Activated T-cell treated with anti-CD3 and anti-CD28 coated beads for 4 hours (primary cell): ENCODE results near the gene UNC13A.
"Not testable (repeated sequence)": the region's sequence is repeated elsewhere in the genome, so short reads cannot be mapped to it uniquely, and the experiment has no call there.

Experiments used
- DNase-seq: peaks from one replicate; pipeline ENCODE4 v3.0.0-alpha.2; 2020

Gene UNC13A

GRCh38 chr19:17599780-17600179 lies 88.4 kb downstream of the UNC13A start:
- no peak for DNase-seq

DNA sequence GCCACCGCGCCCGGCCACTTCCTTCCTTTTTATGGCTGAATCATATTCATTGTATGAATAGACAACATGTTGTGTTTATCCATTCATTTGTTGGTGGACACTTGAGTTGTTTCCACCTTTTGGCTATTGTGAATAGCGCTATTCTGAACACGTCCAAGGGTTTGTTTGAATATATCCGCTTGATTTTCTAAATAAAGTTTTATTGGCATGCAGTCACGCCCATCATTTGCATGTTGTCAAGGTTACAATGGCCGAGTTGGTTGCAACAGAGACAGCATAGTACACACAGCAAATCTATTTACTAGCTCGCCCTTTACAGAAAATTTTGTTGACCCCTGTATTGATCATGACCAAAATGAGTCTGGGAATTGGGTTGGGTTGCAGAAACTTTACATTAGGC lies 89.2 kb downstream of the UNC13A start:
- DNase-seq, result no peak

- DNase-seq, result not testable (repeated sequence)
Observed at GRCh38 chr19:17598063-17598462, 90.1 kb downstream of the UNC13A start.

GRCh38 chr19:17594296-17594695 lies 93.9 kb downstream of the UNC13A start:
- not testable (repeated sequence) for DNase-seq

GRCh38 chr19:17590866-17591265 lies 97.3 kb downstream of the UNC13A start:
- no peak for DNase-seq

- DNase-seq, result not testable (repeated sequence)
Observed at GRCh38 chr19:17585395-17585794, 102.8 kb downstream of the UNC13A start.

DNA sequence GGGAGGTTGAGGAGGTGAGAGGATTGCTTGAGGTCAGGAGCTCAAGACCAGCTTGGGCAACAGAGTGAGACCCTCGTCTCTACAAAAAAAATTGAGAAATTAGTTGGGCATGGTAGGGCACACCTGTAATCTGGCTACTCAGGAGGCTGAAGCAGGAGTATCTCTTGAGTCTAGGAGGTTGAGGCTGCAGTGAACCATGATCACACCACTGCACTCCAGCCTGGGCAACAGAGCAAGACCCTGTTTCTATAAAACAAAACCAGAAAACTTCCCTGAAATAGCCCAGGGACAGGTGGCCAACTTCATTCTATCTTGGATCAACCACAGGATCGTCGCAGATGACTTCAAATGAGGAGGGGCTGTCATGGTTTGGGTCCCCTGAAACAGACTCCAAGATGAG lies 104.0 kb downstream of the UNC13A start:
- no peak for DNase-seq

DNA sequence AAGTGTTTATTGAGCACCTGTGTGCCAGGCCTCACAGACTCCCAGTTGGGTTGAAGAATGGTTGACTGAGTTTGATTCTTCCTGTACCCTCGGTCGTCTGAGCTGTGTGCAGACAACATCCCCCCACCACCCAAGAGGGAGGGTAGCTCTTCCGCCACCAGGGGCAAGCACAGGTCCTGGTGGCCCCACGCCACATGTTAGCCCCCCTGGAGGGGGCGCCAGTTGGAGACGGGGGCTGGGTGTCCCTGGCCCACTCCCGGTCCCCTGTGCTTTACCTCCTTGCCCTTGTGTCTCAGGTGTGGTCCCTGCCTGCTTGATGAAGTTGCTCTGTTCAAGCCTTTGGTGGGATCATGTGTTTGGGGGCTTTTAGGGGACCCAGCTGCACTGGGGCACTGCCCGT lies 105.5 kb downstream of the UNC13A start:
- DNase-seq, result no peak

- no peak for DNase-seq
Observed at GRCh38 chr19:17581211-17581874, 106.8 kb downstream of the UNC13A start.

DNA sequence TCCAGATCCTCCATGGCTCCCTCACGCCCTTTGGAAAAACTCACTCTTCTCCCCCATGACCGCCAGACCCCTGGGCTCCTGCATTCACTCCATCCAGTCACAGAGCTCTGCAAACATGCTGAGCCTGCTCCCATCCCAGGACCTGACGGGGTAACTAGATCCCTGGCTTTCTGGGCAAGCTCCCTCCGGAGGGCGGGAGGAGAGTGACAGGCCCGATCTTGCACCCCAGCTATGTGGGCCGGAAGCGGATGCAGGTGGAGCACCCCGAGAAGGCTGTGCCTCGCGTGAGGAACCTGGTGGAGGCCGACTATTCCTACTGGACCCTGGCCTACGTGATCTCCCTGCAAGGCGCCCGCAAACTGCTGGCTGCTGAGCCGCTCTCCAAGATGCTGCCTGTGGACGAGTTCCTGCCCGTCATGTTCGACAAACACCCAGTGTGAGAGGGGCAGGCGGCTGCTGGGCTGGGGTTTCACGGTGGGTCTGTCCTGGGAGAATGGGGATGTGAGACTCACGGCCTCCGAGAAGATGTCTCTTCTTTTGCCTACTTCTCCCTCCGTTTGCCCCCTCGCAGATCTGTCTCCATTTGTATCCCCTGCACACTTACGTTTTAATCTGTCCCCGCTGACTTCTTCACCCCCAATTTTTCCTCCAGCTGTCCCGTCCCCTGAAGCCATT lies 107.5 kb downstream of the UNC13A start:
- no peak for DNase-seq

DNA sequence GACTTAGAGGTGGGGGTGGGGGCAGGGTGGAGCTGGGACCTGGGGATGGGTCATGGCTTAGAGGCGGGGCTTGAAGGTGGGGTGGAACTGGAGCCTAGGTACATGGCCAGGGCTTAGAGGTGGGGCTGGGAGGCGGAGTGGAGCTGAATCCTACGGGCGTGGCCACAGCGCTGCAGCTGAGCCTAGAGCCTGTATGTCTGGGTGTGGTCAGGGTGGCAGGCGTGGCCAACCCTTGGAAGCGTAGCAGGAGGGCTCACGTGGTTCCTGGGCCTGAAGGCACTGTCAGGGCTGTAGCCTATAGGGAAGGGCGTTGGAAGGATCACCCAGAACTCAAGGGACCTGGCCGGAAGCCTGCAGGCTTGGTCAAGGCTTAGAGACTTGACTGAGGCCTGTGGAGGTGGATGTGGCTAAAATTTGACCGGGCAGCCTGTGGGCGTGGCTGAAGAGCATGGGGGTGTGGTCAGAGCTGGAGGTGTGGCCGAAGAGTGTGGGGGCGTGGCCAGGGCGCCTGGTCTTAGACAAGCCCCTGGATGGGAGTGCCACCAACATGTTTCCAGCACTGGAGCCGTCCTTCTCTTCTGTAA lies 108.4 kb downstream of the UNC13A start:
- DNase-seq, result no peak

GRCh38 chr19:17577457-17578097 lies 110.6 kb downstream of the UNC13A start:
- DNase-seq, result no peak

DNA sequence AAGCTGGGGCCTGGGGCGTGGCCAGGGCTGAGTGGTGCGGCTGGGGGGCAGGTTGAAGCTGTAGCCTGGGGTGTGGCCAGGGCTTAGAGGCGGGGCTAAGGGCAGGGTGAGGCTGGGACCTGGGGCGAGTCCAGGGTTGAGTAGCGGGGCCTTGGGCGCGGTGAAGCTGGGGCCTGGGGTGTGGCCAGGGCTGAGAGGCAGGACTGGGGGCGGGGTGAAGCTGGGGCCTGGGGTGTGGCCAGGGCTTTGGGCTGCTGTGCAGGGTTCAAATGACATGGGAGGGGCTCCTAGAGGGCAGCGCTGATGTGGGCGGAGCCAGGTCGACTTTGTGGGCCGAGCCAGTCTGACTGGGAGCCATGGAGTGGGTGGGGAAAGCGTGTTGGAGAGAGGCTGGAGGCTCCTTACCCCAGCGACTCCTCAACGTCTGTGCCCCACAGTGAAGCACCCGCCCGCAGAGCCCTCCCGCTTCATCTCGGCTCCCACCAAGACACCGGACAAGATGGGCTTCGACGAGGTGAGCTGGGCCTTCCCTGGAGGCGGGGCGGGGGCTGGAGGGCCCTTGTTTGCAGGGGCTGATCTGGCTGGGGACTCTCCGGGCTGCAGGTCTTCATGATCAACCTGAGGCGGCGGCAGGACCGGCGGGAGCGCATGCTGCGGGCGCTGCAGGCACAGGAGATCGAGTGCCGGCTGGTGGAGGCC lies 111.2 kb downstream of the UNC13A start:
- no peak for DNase-seq

DNA sequence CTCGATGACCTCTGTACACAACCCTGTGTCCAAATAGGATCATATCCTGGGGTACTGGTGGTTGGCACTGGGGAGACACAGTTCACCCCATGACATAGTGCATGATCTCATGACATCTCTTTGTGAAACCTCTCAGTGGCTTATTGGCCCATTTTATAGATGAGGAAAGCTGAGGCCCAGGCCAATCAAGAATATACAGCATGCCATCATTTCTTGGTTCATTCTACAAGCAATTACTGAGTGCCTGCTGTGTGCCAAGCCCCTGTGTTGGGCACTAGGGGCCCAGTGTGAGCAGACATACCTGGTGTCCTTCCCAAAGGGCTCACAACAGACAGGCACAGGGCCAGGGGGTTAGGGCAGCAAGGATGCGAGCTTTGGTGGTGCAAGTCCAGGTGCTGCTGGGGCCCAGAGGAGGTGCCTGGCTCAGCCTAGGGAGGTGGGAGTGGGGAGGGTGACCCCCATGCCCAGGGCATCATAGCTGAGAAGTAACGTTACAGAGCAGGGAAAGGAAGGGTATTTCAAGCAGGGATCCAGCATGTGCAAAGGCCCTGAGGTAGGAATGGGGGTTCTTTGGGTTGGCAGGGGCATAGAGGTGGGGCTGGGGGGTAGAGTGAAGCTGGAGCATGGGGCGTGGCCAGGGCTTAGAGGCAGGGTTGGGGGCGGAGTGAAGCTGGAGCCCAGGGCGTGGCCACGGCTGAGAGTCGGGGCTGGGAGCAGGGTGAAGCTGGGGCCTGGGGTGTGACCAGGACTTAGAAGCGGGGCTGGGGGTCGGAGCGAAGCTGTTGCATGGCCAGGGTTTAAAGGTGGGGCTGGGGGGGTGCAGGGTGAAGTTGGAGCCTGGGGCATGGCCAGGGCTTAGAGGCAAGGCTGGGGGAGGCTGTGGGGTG lies 112.0 kb downstream of the UNC13A start:
- DNase-seq, result no peak

DNA sequence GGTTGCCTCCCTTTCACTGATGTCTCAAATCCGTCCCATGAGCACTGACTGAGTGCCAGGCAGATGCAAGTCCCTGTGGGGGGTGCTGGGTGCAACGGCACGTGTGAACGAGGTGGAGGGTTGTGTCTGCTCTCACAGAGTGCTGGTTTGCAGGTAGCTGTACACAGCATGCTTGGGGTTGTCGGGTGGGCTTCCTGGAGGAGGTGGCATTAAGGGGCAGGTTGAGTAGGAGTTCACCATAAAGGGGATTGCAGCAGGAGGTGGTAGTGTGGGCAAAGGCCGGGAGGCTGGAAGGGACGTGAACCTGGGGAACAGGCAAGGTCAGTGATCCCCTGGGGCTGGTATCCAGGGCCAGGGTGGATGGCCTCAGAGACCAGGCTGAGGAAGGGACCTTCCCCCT lies 115.5 kb downstream of the UNC13A start:
- no peak for DNase-seq

DNA sequence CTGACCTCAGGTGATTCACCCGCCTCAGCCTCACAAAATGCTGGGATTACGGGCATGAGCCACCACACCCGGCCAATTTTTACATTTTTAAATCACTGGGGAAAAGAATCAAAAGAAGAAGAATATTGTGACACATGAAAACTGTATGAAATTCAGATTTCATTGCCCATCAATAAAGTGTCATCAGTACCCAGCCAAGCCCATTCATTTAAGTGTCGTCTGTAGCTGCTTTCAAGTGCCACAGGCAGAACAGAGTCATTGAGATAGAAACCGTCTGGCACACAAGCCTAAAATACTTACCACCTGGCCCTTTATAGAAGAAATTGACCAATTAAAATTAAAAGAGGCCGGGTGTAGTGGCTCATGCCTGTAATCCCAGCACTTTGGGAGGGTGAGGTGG lies 117.4 kb downstream of the UNC13A start:
- DNase-seq, result no peak

DNA sequence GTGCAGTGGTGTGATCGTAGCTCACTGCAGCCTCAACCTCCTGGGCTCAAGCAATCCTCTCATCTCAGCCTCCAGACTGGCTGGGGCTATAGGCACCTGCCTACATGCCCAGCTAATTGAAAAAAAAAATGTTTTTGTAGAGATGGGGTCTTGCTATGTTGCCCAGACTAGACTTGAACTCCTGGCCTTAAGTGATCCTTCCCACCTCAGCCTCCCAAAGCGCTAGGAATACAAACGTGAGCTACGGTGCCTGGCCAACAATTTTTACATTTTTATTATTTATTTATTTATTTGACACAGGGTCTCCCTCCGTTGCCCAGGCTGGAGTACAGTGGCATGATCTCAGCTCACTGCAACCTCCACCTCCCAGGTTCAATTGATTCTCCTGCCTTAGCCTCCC lies 117.9 kb downstream of the UNC13A start:
- not testable (repeated sequence) for DNase-seq

DNA sequence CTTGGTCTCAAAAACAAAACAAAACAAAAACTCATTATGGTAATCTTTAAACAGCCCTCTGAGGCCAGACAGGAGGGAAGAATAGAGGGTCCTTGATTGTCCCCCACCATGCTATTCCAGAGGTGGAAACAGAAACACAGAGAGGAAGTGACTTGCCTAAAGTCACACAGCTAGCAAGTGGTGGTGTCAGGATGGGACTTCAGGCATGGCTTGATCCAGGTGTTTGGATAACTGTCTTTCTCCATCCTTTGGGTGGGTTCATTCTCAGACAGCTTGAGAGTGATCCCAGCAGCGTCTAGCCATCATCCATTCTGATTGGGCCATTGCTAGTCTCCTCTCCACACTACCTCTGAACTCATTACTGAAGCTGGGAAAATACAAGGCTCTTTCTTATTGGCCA lies 120.2 kb downstream of the UNC13A start:
- no peak for DNase-seq

DNA sequence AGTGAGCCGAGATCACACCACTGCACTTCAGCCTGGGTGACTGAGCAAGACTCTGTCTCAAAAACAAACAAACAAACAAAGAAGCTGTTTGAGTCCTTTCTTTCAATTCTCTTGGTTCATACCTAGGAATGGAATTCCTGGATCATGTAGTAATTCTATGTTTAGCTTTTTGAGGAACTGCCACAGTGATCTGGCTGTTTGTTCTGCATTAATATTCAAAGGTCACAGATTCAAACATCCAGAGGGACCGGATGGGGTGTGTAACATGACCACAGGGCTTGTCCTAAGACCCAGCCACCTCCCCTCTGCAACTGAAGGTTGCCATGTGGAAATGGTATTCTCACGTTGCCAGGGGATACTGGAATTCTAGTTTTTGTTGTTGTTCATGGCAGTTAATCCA lies 122.5 kb downstream of the UNC13A start:
- DNase-seq, result no peak

GRCh38 chr19:17564781-17565180 lies 123.4 kb downstream of the UNC13A start:
- DNase-seq, result no peak

DNA sequence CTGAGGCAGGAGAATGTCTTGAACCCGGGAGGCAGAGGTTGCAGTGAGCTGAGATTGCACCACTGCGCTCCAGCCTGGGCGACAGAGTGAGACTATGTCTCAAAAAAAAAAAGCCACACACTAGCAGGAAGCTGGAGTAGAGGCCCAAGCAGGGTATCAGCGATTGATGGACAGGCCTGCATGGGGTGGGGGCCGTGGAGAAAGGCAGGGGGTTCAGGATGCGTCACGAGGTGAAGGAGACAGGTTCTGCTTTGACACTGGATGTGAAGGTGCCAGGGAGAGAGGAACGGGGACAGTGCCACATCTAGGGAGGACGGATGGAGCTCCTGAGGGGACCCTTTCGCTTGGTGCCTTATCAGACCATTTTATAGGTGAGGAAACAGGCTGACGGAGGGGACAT lies 125.6 kb downstream of the UNC13A start:
- DNase-seq, result no peak

GRCh38 chr19:17562097-17562496 lies 126.1 kb downstream of the UNC13A start:
- DNase-seq, result no peak
